AG08396 (cell line): ENCODE data around the gene TADA2B.
"Not testable (repeated sequence)": the region's sequence is repeated elsewhere in the genome, so short reads cannot be mapped to it uniquely, and the experiment has no call there.

Experiments
- DNase-seq: peaks from one replicate; pipeline ENCODE4 v3.0.0; 2012; ENCODE audit warnings: low spot score, mixed read lengths

The TADA2B gene

GRCh38 chr4:7060346-7061150, 17.4 kb downstream of the TADA2B start:
- no peak for DNase-seq

- no peak for DNase-seq
Observed at GRCh38 chr4:7061815-7062214, 18.6 kb downstream of the TADA2B start.

GRCh38 chr4:7062816-7063215, 19.6 kb downstream of the TADA2B start:
- DNase-seq = no peak

GRCh38 chr4:7063362-7063761, 20.2 kb downstream of the TADA2B start:
- no peak for DNase-seq

GRCh38 chr4:7066006-7066405, 22.8 kb downstream of the TADA2B start:
- DNase-seq = no peak

- DNase-seq = no peak
Observed at GRCh38 chr4:7066493-7066892, 23.3 kb downstream of the TADA2B start.

GRCh38 chr4:7067126-7067451, 23.9 kb downstream of the TADA2B start:
- DNase-seq = no peak

- peak; percentile 99 for DNase-seq
Observed at GRCh38 chr4:7067452-7068278, 24.5 kb downstream of the TADA2B start, which contains the start of gene GRPEL1. Gene GRPEL1, minus strand, starts transcription at chr4:7068064. Its CDS starts 32 bp downstream, at chr4:7068032.

GRCh38 chr4:7068279-7068842, 25.2 kb downstream of the TADA2B start:
- DNase-seq = no peak

- DNase-seq = peak; percentile 38
Observed at GRCh38 chr4:7068883-7069282, 25.7 kb downstream of the TADA2B start.

- peak; percentile 78 for DNase-seq
Observed at GRCh38 chr4:7070729-7071511, 27.7 kb downstream of the TADA2B start.

GRCh38 chr4:7073059-7073458, 29.9 kb downstream of the TADA2B start:
- DNase-seq = no peak

- DNase-seq = peak; percentile 69
Observed at GRCh38 chr4:7073526-7074390, 30.6 kb downstream of the TADA2B start.

- DNase-seq = peak; percentile 47
Observed at GRCh38 chr4:7074426-7074825, 31.3 kb downstream of the TADA2B start.

- peak; percentile 34 for DNase-seq
Observed at GRCh38 chr4:7075962-7076695, 33.0 kb downstream of the TADA2B start.

- no peak for DNase-seq
Observed at GRCh38 chr4:7076696-7077082, 33.5 kb downstream of the TADA2B start.

- no peak for DNase-seq
Observed at GRCh38 chr4:7077371-7077770, 34.2 kb downstream of the TADA2B start.

- DNase-seq = no peak
Observed at GRCh38 chr4:7078025-7078424, 34.9 kb downstream of the TADA2B start.

GRCh38 chr4:7079483-7079882, 36.3 kb downstream of the TADA2B start:
- not testable (repeated sequence) for DNase-seq

GRCh38 chr4:7079909-7080308, 36.7 kb downstream of the TADA2B start:
- not testable (repeated sequence) for DNase-seq
